MM.1S (cell line): ENCODE results near the gene LRMDA.

Experiments used
- DNase-seq: peaks from one replicate; pipeline ENCODE4 v3.0.0-alpha.2; 2015
- H2AFZ ChIP-seq: fragments of 300-600 bp; sonication (generic); 2 replicates; pipeline ENCODE4 v1.6.0; 2016; ENCODE audit warnings: antibody characterized with exemption, low read length
- H3F3A ChIP-seq: fragments of 300-600 bp; sonication (generic); 2 replicates; pipeline ENCODE4 v1.6.1; 2016; ENCODE audit warnings: mild to moderate bottlenecking, antibody characterized with exemption, low read length, moderate library complexity, mixed read lengths; ENCODE audit not compliant: insufficient read depth
- H3K27ac ChIP-seq: fragments of 300-600 bp; sonication (generic); 2 replicates; pipeline ENCODE4 v1.5.1; 2016; ENCODE audit warnings: mild to moderate bottlenecking, low read length
- H3K27me3 ChIP-seq: fragments of 300-600 bp; sonication (generic); replicated peaks from 2 replicates; pipeline ENCODE4 v1.6.0; 2016; ENCODE audit warnings: low read length; ENCODE audit not compliant: insufficient read depth
- H3K36me3 ChIP-seq: fragments of 300-600 bp; sonication (generic); replicated peaks from 2 replicates; pipeline ENCODE4 v1.6.1; 2016; ENCODE audit warnings: mild to moderate bottlenecking, low read length, mixed read lengths; ENCODE audit not compliant: insufficient read depth
- H3K4me1 ChIP-seq: fragments of 300-600 bp; sonication (generic); 2 replicates; pipeline ENCODE4 v1.6.1; 2016; ENCODE audit warnings: low read length, mixed read lengths
- H3K4me2 ChIP-seq: fragments of 300-600 bp; sonication (generic); 2 replicates; pipeline ENCODE4 v1.6.0; 2016; ENCODE audit warnings: low read depth, low read length
- H3K4me3 ChIP-seq: fragments of 300-600 bp; sonication (generic); 2 replicates; pipeline ENCODE4 v1.5.1; 2016; ENCODE audit warnings: low read length, mixed read lengths
- H3K79me2 ChIP-seq: fragments of 300-600 bp; sonication (generic); 2 replicates; pipeline ENCODE4 v1.6.1; 2016; ENCODE audit warnings: mixed run types, low read length, mixed read lengths
- H3K9ac ChIP-seq: fragments of 300-600 bp; sonication (generic); 2 replicates; pipeline ENCODE4 v1.6.1; 2016; ENCODE audit warnings: low read length, mixed read lengths
- H3K9me2 ChIP-seq: fragments of 300-600 bp; sonication (generic); replicated peaks from 2 replicates; pipeline ENCODE4 v1.6.1; 2016; ENCODE audit warnings: mild to moderate bottlenecking, low read length, mixed read lengths; ENCODE audit not compliant: insufficient read depth
- H3K9me3 ChIP-seq: fragments of 300-600 bp; sonication (generic); replicated peaks from 2 replicates; pipeline ENCODE4 v1.6.1; 2016; ENCODE audit warnings: mild to moderate bottlenecking, low read length, mixed read lengths; ENCODE audit not compliant: insufficient read depth
- H4K20me1 ChIP-seq: fragments of 300-600 bp; sonication (generic); 2 replicates; pipeline ENCODE4 v1.6.1; 2016; ENCODE audit warnings: mild to moderate bottlenecking, low read length, moderate library complexity, mixed read lengths; ENCODE audit not compliant: insufficient read depth
- EZH2 ChIP-seq: fragments of 300-600 bp; sonication (generic); optimal IDR thresholded peaks from 2 replicates; pipeline ENCODE3; 2017; ENCODE audit warnings: low read depth, mild to moderate bottlenecking, antibody characterized with exemption, low read length, mixed read lengths
- EZH2phosphoT487 ChIP-seq: fragments of 300-600 bp; sonication (generic); IDR thresholded peaks from 2 replicates; pipeline ENCODE4 v1.6.1; 2018; ENCODE audit warnings: antibody characterized with exemption, low read length
- TF ChIP-seq, protein P1 (sequence below): fragments of 300-600 bp; sonication (generic); IDR thresholded peaks from 2 replicates; pipeline ENCODE4 v1.5.1; 2016; ENCODE audit warnings: antibody characterized with exemption, low read length, mixed read lengths

LRMDA gene

DNA sequence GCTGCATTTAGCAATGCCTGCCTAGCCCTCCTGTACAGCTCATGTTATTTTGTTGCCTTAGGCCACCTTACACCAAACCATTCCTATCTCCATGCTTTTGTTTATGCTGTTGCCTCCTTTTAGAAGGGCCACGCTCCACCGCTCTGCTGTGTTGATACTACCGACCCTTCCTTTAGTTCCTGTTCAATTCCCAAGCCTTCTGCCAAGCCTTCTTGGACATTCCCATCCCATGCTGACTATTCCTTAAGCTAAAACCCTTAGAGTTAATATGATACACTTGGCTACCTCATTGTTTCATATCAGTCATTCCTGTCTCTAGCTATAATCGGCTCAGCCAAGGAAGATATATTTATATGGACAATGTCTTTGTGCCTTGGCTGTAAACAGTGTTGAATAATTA, 705.5 kb downstream of the LRMDA start:
- H2AFZ ChIP-seq = no peak overlapping the region
- H3K4me1 ChIP-seq = no peaks in the 10 kb centered on the region
- H3K9me3 ChIP-seq = no peaks in the 10 kb centered on the region
- TF ChIP-seq, protein P1, sequence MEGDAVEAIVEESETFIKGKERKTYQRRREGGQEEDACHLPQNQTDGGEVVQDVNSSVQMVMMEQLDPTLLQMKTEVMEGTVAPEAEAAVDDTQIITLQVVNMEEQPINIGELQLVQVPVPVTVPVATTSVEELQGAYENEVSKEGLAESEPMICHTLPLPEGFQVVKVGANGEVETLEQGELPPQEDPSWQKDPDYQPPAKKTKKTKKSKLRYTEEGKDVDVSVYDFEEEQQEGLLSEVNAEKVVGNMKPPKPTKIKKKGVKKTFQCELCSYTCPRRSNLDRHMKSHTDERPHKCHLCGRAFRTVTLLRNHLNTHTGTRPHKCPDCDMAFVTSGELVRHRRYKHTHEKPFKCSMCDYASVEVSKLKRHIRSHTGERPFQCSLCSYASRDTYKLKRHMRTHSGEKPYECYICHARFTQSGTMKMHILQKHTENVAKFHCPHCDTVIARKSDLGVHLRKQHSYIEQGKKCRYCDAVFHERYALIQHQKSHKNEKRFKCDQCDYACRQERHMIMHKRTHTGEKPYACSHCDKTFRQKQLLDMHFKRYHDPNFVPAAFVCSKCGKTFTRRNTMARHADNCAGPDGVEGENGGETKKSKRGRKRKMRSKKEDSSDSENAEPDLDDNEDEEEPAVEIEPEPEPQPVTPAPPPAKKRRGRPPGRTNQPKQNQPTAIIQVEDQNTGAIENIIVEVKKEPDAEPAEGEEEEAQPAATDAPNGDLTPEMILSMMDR = no peak
- TF ChIP-seq EZH2 (no peak), EZH2phosphoT487 (no peak)
- no peaks in the 10 kb centered on the region for H3K27me3 ChIP-seq
- no peaks in the 10 kb centered on the region for H3K9me2 ChIP-seq
- no peak overlapping the region for H3K4me3 ChIP-seq
- no peaks in the 10 kb centered on the region for H3K79me2 ChIP-seq
- no peaks in the 10 kb centered on the region for H4K20me1 ChIP-seq
- H3K36me3 ChIP-seq = no peaks in the 10 kb centered on the region
- no peak overlapping the region for H3K9ac ChIP-seq
- H3K4me2 ChIP-seq = no peak overlapping the region
- DNase-seq = no peak
- no peak overlapping the region for H3K27ac ChIP-seq
- no peaks in the 10 kb centered on the region for H3F3A ChIP-seq

DNA sequence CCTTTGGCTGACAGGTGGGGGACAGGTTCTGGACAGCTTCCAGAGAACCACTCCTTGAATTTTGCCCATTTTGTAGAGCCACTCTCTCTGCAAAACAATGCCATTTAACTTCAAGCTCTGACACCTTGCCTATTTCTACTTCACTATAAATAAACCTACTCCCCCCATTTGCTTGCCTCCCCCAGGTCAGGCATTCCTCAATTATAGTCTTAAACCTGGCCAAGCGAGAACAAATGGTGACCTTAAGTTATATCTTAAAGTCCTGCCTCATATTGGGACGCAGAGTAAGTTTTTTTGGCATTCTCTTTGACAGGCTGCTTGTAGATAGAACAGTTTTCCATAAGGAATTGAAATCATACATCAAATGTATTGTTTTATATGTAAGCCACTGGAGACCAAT, 706.9 kb downstream of the LRMDA start:
- H3K9me2 ChIP-seq = no peaks in the 10 kb centered on the region
- no peaks in the 10 kb centered on the region for H3K79me2 ChIP-seq
- H3F3A ChIP-seq = no peaks in the 10 kb centered on the region
- H3K27me3 ChIP-seq = no peaks in the 10 kb centered on the region
- no peak overlapping the region for H3K4me3 ChIP-seq
- H3K9ac ChIP-seq = no peak overlapping the region
- no peaks in the 10 kb centered on the region for H4K20me1 ChIP-seq
- TF ChIP-seq EZH2phosphoT487 = no peak
- no peak for TF ChIP-seq EZH2
- TF ChIP-seq, protein P1 = no peak
- no peaks in the 10 kb centered on the region for H3K4me1 ChIP-seq
- H3K4me2 ChIP-seq = no peak overlapping the region
- H3K27ac ChIP-seq = no peak overlapping the region
- H2AFZ ChIP-seq = no peak overlapping the region
- DNase-seq = no peak
- no peaks in the 10 kb centered on the region for H3K9me3 ChIP-seq
- H3K36me3 ChIP-seq = no peaks in the 10 kb centered on the region

DNA sequence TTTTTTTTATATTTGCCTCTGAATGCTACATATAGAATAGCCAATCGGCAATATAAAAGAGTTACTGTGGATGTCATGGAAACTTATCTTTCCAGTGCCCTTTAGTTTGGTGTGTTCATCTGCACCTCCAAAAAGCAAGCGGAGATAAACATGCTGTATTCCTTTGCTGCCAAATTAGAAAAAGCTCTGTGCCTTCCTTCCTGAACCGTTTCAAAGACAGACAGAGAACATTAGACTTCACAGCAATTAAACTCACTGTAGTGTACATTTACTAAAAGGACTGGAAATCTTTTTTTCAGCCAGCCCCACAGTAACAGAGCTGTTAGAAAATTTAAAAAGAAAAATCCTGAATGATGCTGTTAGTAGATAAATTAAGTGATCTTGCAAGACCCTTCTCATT, 707.5 kb downstream of the LRMDA start:
- H3K4me1 ChIP-seq = no peaks in the 10 kb centered on the region
- no peak overlapping the region for H3K9ac ChIP-seq
- H3K4me2 ChIP-seq = no peak overlapping the region
- no peaks in the 10 kb centered on the region for H3K79me2 ChIP-seq
- no peaks in the 10 kb centered on the region for H3K27me3 ChIP-seq
- no peak overlapping the region for H2AFZ ChIP-seq
- H3K9me2 ChIP-seq = no peaks in the 10 kb centered on the region
- H3K36me3 ChIP-seq = no peaks in the 10 kb centered on the region
- no peak for DNase-seq
- H4K20me1 ChIP-seq = no peaks in the 10 kb centered on the region
- H3F3A ChIP-seq = no peaks in the 10 kb centered on the region
- no peak overlapping the region for H3K4me3 ChIP-seq
- H3K27ac ChIP-seq = no peak overlapping the region
- TF ChIP-seq EZH2 = no peak
- no peak for TF ChIP-seq EZH2phosphoT487
- TF ChIP-seq, protein P1 = no peak
- H3K9me3 ChIP-seq = no peaks in the 10 kb centered on the region
